ENCODE measurements around the gene FNDC3B.

The FNDC3B gene

GRCh38 chr3:172298247-172298646 lies 258.9 kb downstream of the FNDC3B start:
- no peak for DNase-seq
- H3K36me3 ChIP-seq (ENCODE audit: control insufficient read depth in 4 of 4, insufficient read depth in 4 of 4, low read length in 3 of 4), result peaks cover 3 to 78% (median 13%) of the 10 kb centered on the region in 4 experiments
- H3K9me3 ChIP-seq (ENCODE audit: control extremely low read depth in 1 of 5, control insufficient read depth in 4 of 5, insufficient read depth in 2 of 5, low read depth in 1 of 5, low read length in 4 of 5), result peaks cover 0 to 13% (median 0%) of the 10 kb centered on the region in 5 experiments
- ChIA-PET POLR2A (no interaction called here), CTCF (interaction anchor here (1.0 kb wide), 1 partner anchor 34 kb away, joined by 4 read pairs; no protein-coding TSS in a partner anchor)
- WGBS (ENCODE audit: insufficient coverage), result 100% methylated on average over 1 of the region's 3 CpGs
- H3K4me1 ChIP-seq (ENCODE audit: control extremely low read depth in 1 of 4, control insufficient read depth in 4 of 4, insufficient read depth in 4 of 4, low read length in 3 of 4), result no peaks in the 10 kb centered on the region
- H3K27ac ChIP-seq (ENCODE audit: insufficient read depth in 1 of 2, low read depth in 1 of 2, low read length in 2 of 2, poor library complexity in 1 of 2, severe bottlenecking in 2 of 2), result no peak overlapping the region
- H3K4me3 ChIP-seq (ENCODE audit: control insufficient read depth in 1 of 7, extremely low read depth in 1 of 7, insufficient read depth in 4 of 7, low read depth in 2 of 7, low read length in 6 of 7), result no peak overlapping the region
- H3K27me3 ChIP-seq (replicated peaks in 2 of 5; ENCODE audit: control insufficient read depth in 4 of 5, insufficient read depth in 5 of 5, low read length in 4 of 5), result no peaks in the 10 kb centered on the region

- DNase-seq, result no peak
These were observed 260.8 kb downstream of the FNDC3B start for GRCh38 chr3:172300187-172300586.

GRCh38 chr3:172300862-172301261 lies 261.5 kb downstream of the FNDC3B start:
- no peaks in the 10 kb centered on the region for H3K27me3 ChIP-seq (replicated peaks in 2 of 5; ENCODE audit: control insufficient read depth in 4 of 5, insufficient read depth in 5 of 5, low read length in 4 of 5)
- H3K9me3 ChIP-seq (ENCODE audit: control extremely low read depth in 1 of 5, control insufficient read depth in 4 of 5, insufficient read depth in 2 of 5, low read depth in 1 of 5, low read length in 4 of 5), result no peaks in the 10 kb centered on the region
- H3K36me3 ChIP-seq (ENCODE audit: control insufficient read depth in 4 of 4, insufficient read depth in 4 of 4, low read length in 3 of 4), result peaks cover 3 to 65% (median 8%) of the 10 kb centered on the region in 4 experiments
- 82% methylated on average over 3 of the region's 5 CpGs for WGBS (ENCODE audit: insufficient coverage)
- H3K27ac ChIP-seq (ENCODE audit: insufficient read depth in 1 of 2, low read depth in 1 of 2, low read length in 2 of 2, poor library complexity in 1 of 2, severe bottlenecking in 2 of 2), result no peak overlapping the region
- CTCF ChIA-PET, result interaction anchor here (0.8 kb wide), 2 partner anchors 21 to 31 kb away, joined by 3 read pairs; no protein-coding TSS in a partner anchor
- H3K4me1 ChIP-seq (ENCODE audit: control extremely low read depth in 1 of 4, control insufficient read depth in 4 of 4, insufficient read depth in 4 of 4, low read length in 3 of 4), result no peaks in the 10 kb centered on the region
- DNase-seq, result no peak
- POLR2A ChIA-PET, result no interaction called here
- H3K4me3 ChIP-seq (ENCODE audit: control insufficient read depth in 1 of 7, extremely low read depth in 1 of 7, insufficient read depth in 4 of 7, low read depth in 2 of 7, low read length in 6 of 7), result no peak overlapping the region

More at GRCh38 chr3:172300187-172300586, 260.8 kb downstream of the FNDC3B start:
- no peaks in the 10 kb centered on the region for H3K9me3 ChIP-seq (ENCODE audit: control extremely low read depth in 1 of 5, control insufficient read depth in 4 of 5, insufficient read depth in 2 of 5, low read depth in 1 of 5, low read length in 4 of 5)
- ChIA-PET POLR2A (no interaction called here), CTCF (interaction anchor here (0.8 kb wide), 2 partner anchors 25 to 31 kb away, joined by 3 read pairs; no protein-coding TSS in a partner anchor)
- H3K4me1 ChIP-seq (ENCODE audit: control extremely low read depth in 1 of 4, control insufficient read depth in 4 of 4, insufficient read depth in 4 of 4, low read length in 3 of 4), result no peaks in the 10 kb centered on the region
- no peaks in the 10 kb centered on the region for H3K27me3 ChIP-seq (replicated peaks in 2 of 5; ENCODE audit: control insufficient read depth in 4 of 5, insufficient read depth in 5 of 5, low read length in 4 of 5)
- whole genome bisulfite sequencing (ENCODE audit: insufficient coverage), result 100% methylated on average over 1 of the region's 2 CpGs
- H3K36me3 ChIP-seq (ENCODE audit: control insufficient read depth in 4 of 4, insufficient read depth in 4 of 4, low read length in 3 of 4), result peaks cover 3 to 72% (median 8%) of the 10 kb centered on the region in 4 experiments
- no peak overlapping the region for H3K4me3 ChIP-seq (ENCODE audit: control insufficient read depth in 1 of 7, extremely low read depth in 1 of 7, insufficient read depth in 4 of 7, low read depth in 2 of 7, low read length in 6 of 7)
- no peak overlapping the region for H3K27ac ChIP-seq (ENCODE audit: insufficient read depth in 1 of 2, low read depth in 1 of 2, low read length in 2 of 2, poor library complexity in 1 of 2, severe bottlenecking in 2 of 2)

- DNase-seq, result no peak
- ChIA-PET CTCF (no interaction called here), POLR2A (interaction anchor here (0.6 kb wide), 1 partner anchor 580 kb away, joined by 3 read pairs; no protein-coding TSS in a partner anchor)
- no peak overlapping the region for H3K27ac ChIP-seq (ENCODE audit: insufficient read depth in 1 of 2, low read depth in 1 of 2, low read length in 2 of 2, poor library complexity in 1 of 2, severe bottlenecking in 2 of 2)
- no CpG with 5 or more reads among the region's 2 CpGs for WGBS (ENCODE audit: insufficient coverage)
- H3K36me3 ChIP-seq (ENCODE audit: control insufficient read depth in 4 of 4, insufficient read depth in 4 of 4, low read length in 3 of 4), result peaks cover under 1 to 56% (median 6%) of the 10 kb centered on the region in 4 experiments
- no peaks in the 10 kb centered on the region for H3K27me3 ChIP-seq (replicated peaks in 2 of 5; ENCODE audit: control insufficient read depth in 4 of 5, insufficient read depth in 5 of 5, low read length in 4 of 5)
- H3K4me3 ChIP-seq (ENCODE audit: control insufficient read depth in 1 of 7, extremely low read depth in 1 of 7, insufficient read depth in 4 of 7, low read depth in 2 of 7, low read length in 6 of 7), result no peak overlapping the region
- H3K9me3 ChIP-seq (ENCODE audit: control extremely low read depth in 1 of 5, control insufficient read depth in 4 of 5, insufficient read depth in 2 of 5, low read depth in 1 of 5, low read length in 4 of 5), result no peaks in the 10 kb centered on the region
- no peaks in the 10 kb centered on the region for H3K4me1 ChIP-seq (ENCODE audit: control extremely low read depth in 1 of 4, control insufficient read depth in 4 of 4, insufficient read depth in 4 of 4, low read length in 3 of 4)
These were observed 262.8 kb downstream of the FNDC3B start for GRCh38 chr3:172302203-172302602.

GRCh38 chr3:172303181-172303580 lies 263.8 kb downstream of the FNDC3B start:
- ChIA-PET CTCF (no interaction called here), POLR2A (no interaction called here)
- H3K9me3 ChIP-seq (ENCODE audit: control extremely low read depth in 1 of 5, control insufficient read depth in 4 of 5, insufficient read depth in 2 of 5, low read depth in 1 of 5, low read length in 4 of 5), result no peaks in the 10 kb centered on the region
- 100% methylated on average over 1 of the region's 4 CpGs for WGBS (ENCODE audit: insufficient coverage)
- no peaks in the 10 kb centered on the region for H3K4me1 ChIP-seq (ENCODE audit: control extremely low read depth in 1 of 4, control insufficient read depth in 4 of 4, insufficient read depth in 4 of 4, low read length in 3 of 4)
- no peaks in the 10 kb centered on the region for H3K27me3 ChIP-seq (replicated peaks in 2 of 5; ENCODE audit: control insufficient read depth in 4 of 5, insufficient read depth in 5 of 5, low read length in 4 of 5)
- H3K4me3 ChIP-seq (ENCODE audit: control insufficient read depth in 1 of 7, extremely low read depth in 1 of 7, insufficient read depth in 4 of 7, low read depth in 2 of 7, low read length in 6 of 7), result no peak overlapping the region
- H3K27ac ChIP-seq (ENCODE audit: insufficient read depth in 1 of 2, low read depth in 1 of 2, low read length in 2 of 2, poor library complexity in 1 of 2, severe bottlenecking in 2 of 2), result no peak overlapping the region
- no peak for DNase-seq
- H3K36me3 ChIP-seq (ENCODE audit: control insufficient read depth in 4 of 4, insufficient read depth in 4 of 4, low read length in 3 of 4), result peaks cover 4 to 60% (median 8%) of the 10 kb centered on the region in 4 experiments

- Histone ChIP-seq H3K9me3 (ENCODE audit: control extremely low read depth in 1 of 5, control insufficient read depth in 4 of 5, insufficient read depth in 2 of 5, low read depth in 1 of 5, low read length in 4 of 5) (no peaks in the 10 kb centered on the region), H3K4me1 (ENCODE audit: control extremely low read depth in 1 of 4, control insufficient read depth in 4 of 4, insufficient read depth in 4 of 4, low read length in 3 of 4) (no peaks in the 10 kb centered on the region), H3K36me3 (ENCODE audit: control insufficient read depth in 4 of 4, insufficient read depth in 4 of 4, low read length in 3 of 4) (peaks cover 4 to 60% (median 11%) of the 10 kb centered on the region in 4 experiments), H3K27ac (ENCODE audit: insufficient read depth in 1 of 2, low read depth in 1 of 2, low read length in 2 of 2, poor library complexity in 1 of 2, severe bottlenecking in 2 of 2) (no peak overlapping the region), H3K4me3 (ENCODE audit: control insufficient read depth in 1 of 7, extremely low read depth in 1 of 7, insufficient read depth in 4 of 7, low read depth in 2 of 7, low read length in 6 of 7) (no peak overlapping the region), H3K27me3 (replicated peaks in 2 of 5; ENCODE audit: control insufficient read depth in 4 of 5, insufficient read depth in 5 of 5, low read length in 4 of 5) (no peaks in the 10 kb centered on the region)
- ChIA-PET CTCF (no interaction called here), POLR2A (no interaction called here)
- DNase-seq, result no peak
- 93% methylated on average over 4 of the region's 4 CpGs for WGBS (ENCODE audit: insufficient coverage)
These were observed 264.7 kb downstream of the FNDC3B start for GRCh38 chr3:172303941-172304558.

GRCh38 chr3:172305552-172305951 lies 266.2 kb downstream of the FNDC3B start:
- Histone ChIP-seq H3K27ac (ENCODE audit: insufficient read depth in 1 of 2, low read depth in 1 of 2, low read length in 2 of 2, poor library complexity in 1 of 2, severe bottlenecking in 2 of 2) (no peak overlapping the region), H3K4me3 (ENCODE audit: control insufficient read depth in 1 of 7, extremely low read depth in 1 of 7, insufficient read depth in 4 of 7, low read depth in 2 of 7, low read length in 6 of 7) (no peak overlapping the region), H3K9me3 (ENCODE audit: control extremely low read depth in 1 of 5, control insufficient read depth in 4 of 5, insufficient read depth in 2 of 5, low read depth in 1 of 5, low read length in 4 of 5) (no peaks in the 10 kb centered on the region), H3K36me3 (ENCODE audit: control insufficient read depth in 4 of 4, insufficient read depth in 4 of 4, low read length in 3 of 4) (peaks cover 4 to 62% (median 14%) of the 10 kb centered on the region in 4 experiments), H3K27me3 (replicated peaks in 2 of 5; ENCODE audit: control insufficient read depth in 4 of 5, insufficient read depth in 5 of 5, low read length in 4 of 5) (no peaks in the 10 kb centered on the region), H3K4me1 (ENCODE audit: control extremely low read depth in 1 of 4, control insufficient read depth in 4 of 4, insufficient read depth in 4 of 4, low read length in 3 of 4) (no peaks in the 10 kb centered on the region)
- CTCF ChIA-PET, result no interaction called here
- WGBS (ENCODE audit: insufficient coverage), result no CpG with 5 or more reads among the region's 2 CpGs
- DNase-seq, result no peak
- POLR2A ChIA-PET, result no interaction called here
